KMS-11 (cell line): ENCODE measurements around the gene DLEU7.

Experiments used
- H2AFZ ChIP-seq: fragments of 200-600 bp; sonication (generic); 2 replicates; pipeline ENCODE4 v1.6.1; 2016; ENCODE audit warnings: antibody characterized with exemption, mixed run types, low read depth
- H3K27ac ChIP-seq: fragments of 200-600 bp; sonication (generic); 2 replicates; pipeline ENCODE4 v1.6.1; 2016; ENCODE audit warnings: mild to moderate bottlenecking, mixed run types
- H3K27me3 ChIP-seq: fragments of 200-600 bp; sonication (generic); 2 replicates; pipeline ENCODE4 v1.6.1; 2017; ENCODE audit warnings: mild to moderate bottlenecking, low read depth, mixed run types, moderate library complexity; ENCODE audit not compliant: insufficient read depth
- H3K36me3 ChIP-seq: fragments of 200-600 bp; sonication (generic); 2 replicates; pipeline ENCODE4 v1.6.1; 2017; ENCODE audit warnings: mild to moderate bottlenecking, mixed run types; ENCODE audit not compliant: insufficient read depth
- H3K4me1 ChIP-seq: fragments of 200-600 bp; sonication (generic); 2 replicates; pipeline ENCODE4 v1.6.1; 2016; ENCODE audit warnings: mild to moderate bottlenecking, low read depth, mixed run types; ENCODE audit not compliant: poor library complexity, severe bottlenecking
- H3K4me2 ChIP-seq: fragments of 200-600 bp; sonication (generic); 2 replicates; pipeline ENCODE4 v1.7.0; 2016; ENCODE audit warnings: mild to moderate bottlenecking, mixed run types
- H3K4me3 ChIP-seq: fragments of 200-600 bp; sonication (generic); IDR thresholded peaks from 2 replicates; pipeline ENCODE4 v1.6.1; 2017; ENCODE audit warnings: low read depth, low read length, mixed read lengths; ENCODE audit not compliant: insufficient read depth
- H3K79me2 ChIP-seq: fragments of 200-600 bp; sonication (generic); 2 replicates; pipeline ENCODE4 v1.6.1; 2016; ENCODE audit warnings: low read depth, mixed run types; ENCODE audit not compliant: insufficient read depth
- H3K9ac ChIP-seq: fragments of 200-600 bp; sonication (generic); 2 replicates; pipeline ENCODE4 v1.6.1; 2016; ENCODE audit warnings: mild to moderate bottlenecking, mixed run types
- H4K20me1 ChIP-seq: fragments of 200-600 bp; sonication (generic); 2 replicates; pipeline ENCODE4 v1.6.1; 2016; ENCODE audit warnings: mild to moderate bottlenecking, mixed run types; ENCODE audit not compliant: insufficient read depth
- TF ChIP-seq, protein P1 (sequence below): fragments of 200-600 bp; sonication (generic); conservative IDR thresholded peaks from 2 replicates; pipeline ENCODE4 v1.6.1; 2017; ENCODE audit warnings: low read depth, mild to moderate bottlenecking, antibody characterized with exemption, low read length, moderate library complexity, mixed read lengths

DLEU7 gene

DNA sequence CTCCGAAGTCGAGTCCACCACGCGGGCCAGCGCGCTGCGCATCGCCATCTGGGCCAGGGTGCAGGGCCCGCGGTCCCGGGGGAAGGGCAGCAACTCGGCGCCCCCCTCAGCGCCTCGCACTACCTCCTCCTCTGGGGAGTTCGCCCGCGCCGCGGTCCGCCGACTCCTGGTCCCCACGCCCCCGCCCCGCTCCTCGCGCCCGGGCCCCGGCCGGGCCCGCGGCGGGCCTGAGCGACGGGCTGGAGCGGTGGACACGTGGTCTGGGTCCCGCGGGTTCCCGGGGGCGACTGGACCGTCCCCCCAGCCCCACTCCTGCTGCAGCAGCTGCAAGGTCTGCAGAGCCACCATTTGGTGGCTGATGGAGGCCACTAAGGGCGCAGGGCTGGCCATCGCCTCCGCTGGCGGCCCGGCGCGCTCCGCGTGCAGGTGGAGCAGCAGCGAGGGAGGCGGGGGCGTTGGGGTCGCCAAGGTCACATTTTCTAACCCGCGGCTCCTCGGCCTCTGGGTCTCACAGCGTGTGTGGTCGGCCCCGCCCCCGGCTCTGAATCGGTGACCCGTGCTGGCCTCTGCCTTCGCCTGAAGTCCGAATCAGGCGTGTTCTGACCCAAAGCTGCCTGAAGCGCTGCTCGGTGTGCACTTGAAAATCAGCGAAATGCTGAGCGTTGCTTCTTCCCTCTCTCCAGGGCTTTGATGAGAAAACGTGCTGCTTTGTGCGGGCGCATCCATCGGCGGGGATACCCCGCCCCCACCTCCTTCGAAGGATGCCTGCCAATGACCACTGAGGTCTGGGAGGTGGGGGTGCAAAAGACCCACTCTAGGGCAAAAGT is at the start of gene DLEU7:
Gene DLEU7, minus strand, starts transcription at position 436 of the 827 bp plus-strand sequence. Its CDS starts 46 bp downstream, at position 390.
- H3K9ac ChIP-seq: no peak within 1 kb of the TSS
- no peaks in the 10 kb centered on the region for H3K27me3 ChIP-seq
- H3K4me1 ChIP-seq: no peaks in the 10 kb centered on the region
- no peak within 1 kb of the TSS for H3K4me2 ChIP-seq
- no peak within 1 kb of the TSS for H3K27ac ChIP-seq
- TF ChIP-seq, protein P1, sequence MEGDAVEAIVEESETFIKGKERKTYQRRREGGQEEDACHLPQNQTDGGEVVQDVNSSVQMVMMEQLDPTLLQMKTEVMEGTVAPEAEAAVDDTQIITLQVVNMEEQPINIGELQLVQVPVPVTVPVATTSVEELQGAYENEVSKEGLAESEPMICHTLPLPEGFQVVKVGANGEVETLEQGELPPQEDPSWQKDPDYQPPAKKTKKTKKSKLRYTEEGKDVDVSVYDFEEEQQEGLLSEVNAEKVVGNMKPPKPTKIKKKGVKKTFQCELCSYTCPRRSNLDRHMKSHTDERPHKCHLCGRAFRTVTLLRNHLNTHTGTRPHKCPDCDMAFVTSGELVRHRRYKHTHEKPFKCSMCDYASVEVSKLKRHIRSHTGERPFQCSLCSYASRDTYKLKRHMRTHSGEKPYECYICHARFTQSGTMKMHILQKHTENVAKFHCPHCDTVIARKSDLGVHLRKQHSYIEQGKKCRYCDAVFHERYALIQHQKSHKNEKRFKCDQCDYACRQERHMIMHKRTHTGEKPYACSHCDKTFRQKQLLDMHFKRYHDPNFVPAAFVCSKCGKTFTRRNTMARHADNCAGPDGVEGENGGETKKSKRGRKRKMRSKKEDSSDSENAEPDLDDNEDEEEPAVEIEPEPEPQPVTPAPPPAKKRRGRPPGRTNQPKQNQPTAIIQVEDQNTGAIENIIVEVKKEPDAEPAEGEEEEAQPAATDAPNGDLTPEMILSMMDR: no peak
- H3K79me2 ChIP-seq: no peaks in the 10 kb centered on the region
- H4K20me1 ChIP-seq: no peaks in the 10 kb centered on the region
- no peak within 1 kb of the TSS for H3K4me3 ChIP-seq
- no peaks in the 10 kb centered on the region for H3K36me3 ChIP-seq
- H2AFZ ChIP-seq: no peak within 1 kb of the TSS

DNA sequence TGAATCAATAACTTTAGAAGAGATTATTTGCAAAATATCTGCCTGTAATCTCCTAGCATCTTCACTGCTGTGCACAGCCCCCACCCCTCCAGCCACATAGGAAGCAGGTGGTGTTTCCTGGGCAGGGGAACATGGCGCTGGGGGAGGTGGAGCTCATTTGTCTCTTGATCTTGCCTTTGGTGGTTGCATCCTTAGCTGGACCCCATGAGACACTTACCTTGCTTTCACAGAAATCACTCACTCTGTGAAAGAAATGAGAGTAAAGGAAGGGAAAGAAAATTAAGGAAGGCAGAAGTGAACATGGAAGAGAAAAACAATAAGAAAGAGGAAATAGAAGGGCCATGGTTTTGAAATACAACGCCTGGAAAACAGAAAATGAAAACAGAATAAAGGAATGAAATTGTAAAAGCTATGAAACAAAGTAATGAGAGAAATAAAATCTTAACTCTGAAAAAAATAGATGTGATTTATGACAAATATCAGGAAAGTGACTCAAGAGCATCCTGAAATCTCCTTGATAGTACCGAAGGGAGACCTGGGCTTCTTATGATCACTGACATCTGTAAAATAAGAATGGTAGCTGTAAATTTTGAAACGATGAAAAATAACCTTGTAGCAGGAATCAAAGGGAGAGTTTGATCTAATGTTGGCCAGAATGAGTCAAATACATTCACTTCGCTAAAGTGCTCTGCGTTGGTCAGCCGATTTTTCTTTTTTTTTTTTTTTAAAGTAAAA is 48.9 kb upstream of the DLEU7 start:
- peak overlapping the region; percentile 96 for H3K27ac ChIP-seq
- H4K20me1 ChIP-seq: no peaks in the 10 kb centered on the region
- H3K4me3 ChIP-seq: no peak overlapping the region
- no peaks in the 10 kb centered on the region for H3K36me3 ChIP-seq
- TF ChIP-seq, protein P1: no peak
- peaks cover 74% of the 10 kb centered on the region for H3K4me1 ChIP-seq
- H3K79me2 ChIP-seq: no peaks in the 10 kb centered on the region
- peak overlapping the region; percentile 76; the same call in 1 of the 2 replicates for H3K9ac ChIP-seq
- peak overlapping the region; percentile 86 for H3K4me2 ChIP-seq
- peak overlapping the region; percentile 34; the same call in 1 of the 2 replicates for H2AFZ ChIP-seq
- H3K27me3 ChIP-seq: no peaks in the 10 kb centered on the region

DNA sequence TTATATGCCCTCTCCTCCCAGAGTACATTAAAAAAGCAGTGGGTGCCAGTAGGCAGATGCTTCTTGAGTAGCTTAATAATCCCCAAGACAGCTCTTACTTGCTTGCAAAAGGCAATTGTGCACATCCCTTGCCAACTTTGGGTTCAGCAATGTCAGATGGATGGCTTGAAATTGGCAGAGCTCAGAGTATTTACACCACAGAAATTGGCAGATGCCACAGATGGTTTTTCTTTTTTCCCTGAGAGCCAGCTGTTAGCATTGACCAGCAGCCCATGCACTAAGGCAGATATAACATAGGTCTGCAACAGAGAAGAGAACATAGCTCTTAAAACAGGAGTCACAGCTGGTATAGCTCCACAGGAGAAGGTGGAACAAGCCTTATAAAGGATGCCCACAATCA is 47.7 kb upstream of the DLEU7 start:
- Histone ChIP-seq H3K4me2 (peak overlapping the region; percentile 86; the same call in 1 of the 2 replicates), H2AFZ (no peak overlapping the region; the same call in 1 of the 2 replicates), H3K27ac (peak overlapping the region; percentile 96), H3K36me3 (no peaks in the 10 kb centered on the region), H3K27me3 (no peaks in the 10 kb centered on the region), H3K4me1 (peaks cover 74% of the 10 kb centered on the region), H4K20me1 (no peaks in the 10 kb centered on the region), H3K4me3 (no peak overlapping the region), H3K79me2 (no peaks in the 10 kb centered on the region), H3K9ac (no peak overlapping the region; the same call in 1 of the 2 replicates)
- TF ChIP-seq, protein P1: no peak

DNA sequence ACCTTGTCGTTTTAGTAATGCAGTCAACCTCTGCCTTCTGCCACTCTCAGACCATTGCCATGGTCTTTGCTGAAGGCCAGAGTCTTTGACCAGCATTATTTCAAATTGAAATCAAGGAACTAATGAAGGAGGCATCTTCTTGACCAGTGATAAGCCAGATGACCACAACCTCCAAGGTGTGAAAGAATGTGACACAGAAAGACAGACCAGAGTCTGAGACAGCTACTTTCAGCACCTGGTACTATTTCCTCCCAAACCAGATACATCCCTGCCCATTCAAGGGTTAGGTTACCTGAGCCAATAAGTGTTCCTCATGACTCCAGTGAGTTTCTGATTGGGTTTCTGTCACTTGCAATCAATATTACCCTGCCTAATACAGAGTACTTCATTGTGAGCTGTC is 45.8 kb upstream of the DLEU7 start:
- Histone ChIP-seq H4K20me1 (no peaks in the 10 kb centered on the region), H3K4me1 (peaks cover 58% of the 10 kb centered on the region), H3K4me3 (no peak overlapping the region), H2AFZ (no peak overlapping the region), H3K9ac (no peak overlapping the region), H3K4me2 (peak overlapping the region; percentile 42; the same call in 1 of the 2 replicates), H3K79me2 (no peaks in the 10 kb centered on the region), H3K27me3 (no peaks in the 10 kb centered on the region), H3K36me3 (no peaks in the 10 kb centered on the region), H3K27ac (no peak overlapping the region)
- TF ChIP-seq, protein P1: no peak
